ENCODE measurements around the gene BCR. TPM values are rescaled to one million over a fixed set of nuclear protein-coding genes. Genes with fewer than 3 reads are reported as not detected.

The BCR gene
- total and polyA plus RNA-seq, 2 of the 8 experiments (the other 6 are each of a cell fraction or from before 2014, with no cell fraction given): 66.7 to 130 TPM

DNA sequence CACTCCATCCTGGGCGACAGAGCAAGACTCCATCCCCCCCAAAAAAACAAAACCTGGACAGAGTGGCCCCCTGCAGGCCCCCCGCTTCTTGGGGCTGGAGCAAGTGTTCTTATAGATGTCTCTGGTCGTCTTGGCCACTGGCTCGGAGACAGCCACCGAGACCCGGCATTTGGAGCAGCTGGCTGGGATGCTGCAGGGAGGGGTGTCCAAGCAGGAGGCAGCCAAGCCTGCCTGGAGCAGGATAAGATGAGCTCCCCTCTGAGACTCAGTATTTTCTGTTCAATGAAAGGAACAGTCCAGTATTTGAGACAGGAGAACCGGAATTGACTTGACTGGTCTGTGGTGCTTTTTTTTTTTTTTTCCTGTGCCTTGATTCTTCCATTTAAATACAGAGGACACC is 44.5 kb downstream of the BCR start:
- no peaks in the 10 kb centered on the region for H3K27me3 ChIP-seq (replicated peaks in 1 of 4; ENCODE audit: control insufficient read depth in 3 of 4, extremely low read depth in 1 of 4, insufficient read depth in 3 of 4, low read length in 3 of 4)
- H4K5ac ChIP-seq (ENCODE audit: insufficient read length, low read depth, low read length): no peak overlapping the region
- no peaks in the 10 kb centered on the region for H3K23me2 ChIP-seq (ENCODE audit: low read depth, low read length)
- ChIA-PET POLR2A (ENCODE audit: partially characterized antibody) (interaction anchor here (1.3 to 4.1 kb wide), 4 partner anchors 8 to 43 kb away, joined by 3 to 17 read pairs (median 6); partner anchors contain the start of gene BCR), CTCF (ENCODE audit: partially characterized antibody) (interaction anchor here (0.9 to 2.5 kb wide), 4 partner anchors 9 to 57 kb away, joined by 3 to 8 read pairs (median 5); no protein-coding TSS in a partner anchor)
- H4K91ac ChIP-seq (replicated peaks; ENCODE audit: insufficient read length, low read length): no peak overlapping the region
- H3K9ac ChIP-seq (replicated peaks in 1 of 4; ENCODE audit: extremely low read depth in 1 of 4, low read depth in 3 of 4, low read length in 3 of 4): no peak overlapping the region
- H3K23ac ChIP-seq (ENCODE audit: insufficient read length): no peak overlapping the region
- no peak overlapping the region for H3K27ac ChIP-seq (ENCODE audit: low read depth, low read length)
- no peak overlapping the region for H3K4me3 ChIP-seq (ENCODE audit: extremely low read depth in 1 of 4, insufficient read depth in 2 of 4, low read depth in 3 of 4, low read length in 4 of 4)
- peaks cover 4 to 98% of the 10 kb centered on the region in 2 experiments; a peak in 3 of 4 replicates for H3K79me2 ChIP-seq (ENCODE audit: control insufficient read depth in 1 of 2, insufficient read depth in 2 of 2, low read length in 2 of 2)
- H3K18ac ChIP-seq (ENCODE audit: extremely low read depth, low read length): no peak overlapping the region
- peaks cover 12 to 40% (median 26%) of the 10 kb centered on the region in 4 experiments; a peak in 6 of 7 replicates for H3K4me1 ChIP-seq (replicated peaks in 1 of 4; ENCODE audit: control insufficient read depth in 3 of 4, insufficient read depth in 4 of 4, low read length in 3 of 4)
- no peak overlapping the region for H2AFZ ChIP-seq (ENCODE audit: low read length)
- H4K20me1 ChIP-seq (replicated peaks in 1 of 2; ENCODE audit: control insufficient read depth in 1 of 2, insufficient read depth in 2 of 2, low read length in 2 of 2): peaks cover 28 to 32% of the 10 kb centered on the region in 2 experiments
- no peak overlapping the region for H2BK12ac ChIP-seq (ENCODE audit: low read depth, low read length)
- DNase-seq (ENCODE audit: low read depth in 1 of 2, low spot score in 2 of 2) (no peak), FAIRE-seq (no peak)
- no peak overlapping the region for H2AK5ac ChIP-seq (ENCODE audit: low read depth, low read length)
- H2BK15ac ChIP-seq (ENCODE audit: low read length): no peak overlapping the region
- H3K9me3 ChIP-seq (ENCODE audit: insufficient read depth in 2 of 2, low read depth in 1 of 2, low read length in 1 of 2): peaks cover 0 to 12% of the 10 kb centered on the region in 2 experiments; a peak in 1 of 4 replicates
- H2BK5ac ChIP-seq (ENCODE audit: low read depth, low read length): no peak overlapping the region
- TF ChIP-seq TCF12 (IDR thresholded peaks at IDR 0.05; ENCODE audit: low read depth, low read length): no peak
- TF ChIP-seq, protein P1, sequence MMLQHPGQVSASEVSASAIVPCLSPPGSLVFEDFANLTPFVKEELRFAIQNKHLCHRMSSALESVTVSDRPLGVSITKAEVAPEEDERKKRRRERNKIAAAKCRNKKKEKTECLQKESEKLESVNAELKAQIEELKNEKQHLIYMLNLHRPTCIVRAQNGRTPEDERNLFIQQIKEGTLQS (IDR thresholded peaks at IDR 0.05; ENCODE audit: insufficient read depth, low read depth, low read length): no peak
- TF ChIP-seq, protein P2, sequence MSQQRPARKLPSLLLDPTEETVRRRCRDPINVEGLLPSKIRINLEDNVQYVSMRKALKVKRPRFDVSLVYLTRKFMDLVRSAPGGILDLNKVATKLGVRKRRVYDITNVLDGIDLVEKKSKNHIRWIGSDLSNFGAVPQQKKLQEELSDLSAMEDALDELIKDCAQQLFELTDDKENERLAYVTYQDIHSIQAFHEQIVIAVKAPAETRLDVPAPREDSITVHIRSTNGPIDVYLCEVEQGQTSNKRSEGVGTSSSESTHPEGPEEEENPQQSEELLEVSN (IDR thresholded peaks at IDR 0.05): no peak
- no peak for TF ChIP-seq SUZ12 (IDR thresholded peaks at IDR 0.05; ENCODE audit: low read length)
- TF ChIP-seq POLR2AphosphoS5 (IDR thresholded peaks at IDR 0.05; ENCODE audit: low read depth, low read length): no peak
- TF ChIP-seq CBX8 (IDR thresholded peaks at IDR 0.05; ENCODE audit: borderline replicate concordance, low read depth, low read length): no peak
- no peak overlapping the region for H3K4ac ChIP-seq (replicated peaks; ENCODE audit: insufficient read length, low read depth, low read length)
- no peak overlapping the region for H3K56ac ChIP-seq (replicated peaks; ENCODE audit: insufficient read length, low read depth, low read length)
- H3K4me2 ChIP-seq (ENCODE audit: insufficient read depth in 1 of 2, low read depth in 2 of 2, low read length in 2 of 2): no peak overlapping the region
- H3K79me1 ChIP-seq (ENCODE audit: low read depth, low read length): peaks cover 32% of the 10 kb centered on the region
- 82% methylated on average over 7 of the region's 7 CpGs; no CpG with 5 or more reads in 1 of the 2 experiments for WGBS, 2 experiments (ENCODE audit: extremely low coverage in 1 of 2, insufficient coverage in 1 of 2, insufficient read length in 1 of 2, insufficient replicate concordance in 2 of 2, low coverage in 1 of 2, low lambda C conversion rate in 2 of 2, missing lambda C conversion rate in 1 of 2)
- no peak overlapping the region for H3K14ac ChIP-seq (ENCODE audit: insufficient read length)
- H2BK20ac ChIP-seq (ENCODE audit: low read length): no peak overlapping the region
- no peaks in the 10 kb centered on the region for H3K36me3 ChIP-seq (ENCODE audit: control insufficient read depth in 2 of 4, insufficient read depth in 4 of 4, low read length in 3 of 4)
- no peak overlapping the region for H4K8ac ChIP-seq (ENCODE audit: extremely low read depth, insufficient read depth, low read length)
- no peak overlapping the region for H2BK120ac ChIP-seq (replicated peaks; ENCODE audit: low read depth, low read length)

Measured in H1 (cell line).